GM18511 (cell line): ENCODE measurements around the gene ATP13A3.

ENCODE experiments used
- ATAC-seq: cut with Tn5 transposase; IDR thresholded peaks from one replicate; pipeline ENCODE4 v1.9.1; 2021; ENCODE audit warnings: mild to moderate bottlenecking, moderate library complexity; ENCODE audit not compliant: unreplicated experiment

The ATP13A3 gene

DNA sequence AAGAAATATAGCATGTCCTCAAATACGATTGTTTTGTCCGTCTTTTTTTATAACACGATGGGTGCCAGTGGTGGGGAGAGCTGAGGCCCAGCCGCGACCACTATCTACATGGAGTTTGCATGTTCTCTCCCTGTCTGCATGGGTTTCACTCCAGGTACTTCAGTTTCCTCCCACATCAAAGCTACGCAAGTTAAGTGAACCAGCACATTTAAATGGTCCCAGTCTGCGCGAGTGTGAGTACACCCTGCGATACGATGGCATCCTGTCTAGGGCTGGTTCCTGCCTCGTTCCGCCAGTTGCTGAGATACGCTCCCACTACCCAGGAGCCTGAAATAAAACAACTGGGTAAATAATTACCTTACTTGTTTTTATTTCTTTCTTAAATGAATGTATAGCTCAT is 40.6 kb downstream of the ATP13A3 start:
- no peak for ATAC-seq

DNA sequence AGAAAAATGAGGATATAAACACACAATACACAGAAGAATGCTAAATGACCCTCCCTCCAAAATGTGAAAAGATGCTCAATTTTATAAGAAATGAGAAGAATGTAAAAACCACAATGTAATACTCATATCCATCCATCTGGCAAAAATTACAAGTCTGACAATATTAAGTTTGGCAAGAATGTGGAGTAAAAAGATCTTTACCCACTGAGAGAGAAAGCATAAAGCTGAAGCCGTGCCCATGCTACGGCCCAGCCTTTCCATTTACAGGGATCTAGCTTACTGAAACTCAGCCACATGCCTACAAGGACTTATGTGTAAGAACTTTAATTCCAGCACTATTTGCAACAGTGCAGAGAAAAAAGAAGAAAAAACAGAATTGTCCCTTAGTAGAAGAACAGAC is 42.9 kb downstream of the ATP13A3 start:
- no peak for ATAC-seq

DNA sequence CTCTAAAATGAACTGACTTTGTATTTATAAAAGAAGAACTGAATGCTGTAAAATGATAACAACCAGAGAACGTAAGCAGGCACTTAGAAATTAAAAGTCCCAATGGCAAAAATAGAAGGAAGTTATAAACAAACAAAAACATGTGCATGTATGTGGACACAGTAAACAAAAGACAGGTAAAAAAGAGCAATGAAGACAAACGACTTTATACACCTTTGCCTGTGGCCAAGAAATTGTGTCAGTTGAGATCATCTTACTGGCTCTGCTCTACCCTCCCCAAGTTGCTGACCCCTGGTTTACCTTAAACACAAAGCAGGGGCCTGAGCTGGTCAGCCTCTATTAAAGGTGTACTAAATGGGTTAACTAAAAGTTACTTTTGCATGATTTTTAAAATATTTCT is 46.0 kb downstream of the ATP13A3 start:
- ATAC-seq: no peak

DNA sequence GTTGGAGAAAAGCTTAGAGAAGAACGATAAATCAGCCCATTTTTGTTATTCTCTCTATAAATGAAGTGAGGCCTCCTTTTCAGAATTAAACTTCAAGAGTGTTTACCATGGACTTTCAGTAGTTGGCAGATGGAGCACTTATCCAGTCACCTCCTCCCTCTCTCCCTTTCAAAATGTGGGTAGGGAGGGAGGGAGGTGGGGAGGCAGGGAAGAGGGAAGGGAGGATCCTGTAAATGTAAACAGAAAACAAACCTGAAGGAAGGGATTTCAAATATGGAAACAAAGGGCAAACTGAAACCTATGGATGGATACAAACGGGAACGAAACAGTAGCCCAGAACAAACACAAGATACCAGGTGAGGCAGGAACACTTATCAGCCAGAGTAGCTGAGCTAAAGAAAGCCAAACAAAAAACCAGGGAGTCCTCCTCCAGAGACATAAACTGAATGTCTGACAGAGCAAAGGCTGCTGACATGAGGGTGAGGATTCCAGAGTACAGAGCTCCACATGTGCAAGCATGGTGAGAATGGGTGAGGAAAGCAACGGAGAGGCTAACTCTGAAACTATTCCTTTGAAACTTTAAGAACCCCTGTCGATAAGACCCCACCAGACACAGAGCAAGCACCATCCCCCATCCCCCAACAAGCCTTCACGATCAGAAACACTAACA is 46.8 kb downstream of the ATP13A3 start:
- ATAC-seq: no peak

DNA sequence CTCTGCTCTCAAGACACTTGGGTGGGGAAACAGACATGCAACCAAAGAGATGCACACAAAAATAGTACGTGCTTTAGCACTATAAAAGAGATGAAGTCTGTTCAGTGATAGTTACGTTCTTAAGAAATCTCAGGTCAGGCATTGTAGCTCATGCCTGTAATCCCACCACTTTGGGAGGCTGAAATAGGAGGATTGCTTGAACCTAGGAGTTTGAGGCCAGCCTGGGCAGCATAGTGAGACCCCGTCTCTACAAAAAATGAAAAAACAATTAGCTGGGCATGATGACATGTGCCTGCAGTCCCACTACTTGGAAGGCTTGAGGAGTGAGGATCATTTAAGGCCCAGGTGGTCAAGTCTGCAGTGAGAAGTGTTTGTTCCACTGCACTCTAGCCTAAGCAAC is 52.3 kb downstream of the ATP13A3 start:
- no peak for ATAC-seq

DNA sequence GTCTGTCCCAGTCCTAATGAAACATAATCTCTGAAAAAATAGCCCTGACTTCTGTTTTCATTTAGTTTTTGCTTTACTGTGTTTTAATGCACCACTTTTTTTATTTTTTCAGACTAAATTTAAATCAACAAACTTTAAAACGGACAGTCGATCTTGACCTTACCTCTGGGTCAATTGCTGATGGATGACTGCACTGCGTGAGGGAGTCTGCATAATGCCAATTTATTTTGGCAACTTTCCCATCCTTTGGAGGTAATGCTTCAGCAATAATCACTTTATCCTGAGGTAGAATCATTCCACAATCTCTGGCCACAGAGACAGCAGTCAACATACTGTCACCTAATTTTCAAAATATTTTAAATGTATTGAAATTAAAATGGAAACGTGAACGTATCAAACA is 55.2 kb downstream of the ATP13A3 start:
- ATAC-seq: no peak

DNA sequence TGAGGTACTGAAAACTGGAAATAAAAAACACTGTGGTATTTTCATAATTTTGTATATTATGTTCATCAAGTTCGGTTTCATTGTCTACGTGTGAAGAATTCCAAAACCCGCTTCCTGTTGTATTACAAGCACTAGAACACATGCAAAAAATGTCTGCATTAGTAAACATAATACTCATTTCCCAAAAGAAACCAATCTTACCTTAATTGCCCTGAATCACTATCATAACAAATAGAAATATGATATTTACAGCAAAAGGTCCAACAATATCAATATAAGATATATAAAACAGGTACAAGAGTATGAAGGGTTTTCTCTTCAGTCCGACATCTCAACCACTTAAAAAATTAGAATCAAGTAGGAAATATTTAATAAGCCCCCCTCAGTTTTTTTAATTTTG is 61.4 kb downstream of the ATP13A3 start:
- ATAC-seq: no peak

DNA sequence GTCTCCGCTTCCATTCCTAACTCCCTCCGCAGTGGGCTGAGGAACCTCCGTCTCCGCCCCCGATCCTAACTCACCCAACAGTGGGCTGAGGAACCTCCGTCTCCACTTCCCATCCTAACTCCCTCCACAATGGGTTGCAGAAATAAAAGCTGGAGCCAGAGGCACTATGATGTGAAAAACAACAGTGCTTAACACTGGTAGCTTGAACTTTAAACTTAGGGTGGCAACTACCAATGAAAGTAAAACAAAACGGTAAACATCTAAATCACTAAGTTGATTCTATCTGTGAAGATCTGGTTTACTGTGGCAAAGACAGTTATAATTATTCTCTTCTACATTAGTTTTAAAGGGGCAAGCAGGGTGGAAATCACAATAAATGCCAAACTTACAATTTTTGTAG is 61.8 kb downstream of the ATP13A3 start:
- no peak for ATAC-seq

DNA sequence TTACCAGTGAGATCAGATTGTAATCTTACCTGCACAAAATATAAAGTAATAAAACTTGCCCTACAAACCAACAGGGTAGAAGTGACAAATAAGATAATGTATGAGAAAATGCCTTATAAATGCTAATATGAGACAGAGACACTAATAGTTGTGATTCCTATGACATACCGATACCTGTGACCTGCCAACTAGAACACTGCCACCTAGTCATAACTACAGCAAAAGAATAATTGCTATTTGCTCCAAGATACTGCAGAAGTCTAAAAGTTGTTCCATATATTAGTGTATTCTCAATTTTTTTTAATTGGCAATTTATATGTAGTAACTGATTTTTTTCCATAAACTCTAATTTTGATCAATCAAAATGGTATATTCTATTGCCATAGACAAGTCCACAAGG is 62.4 kb downstream of the ATP13A3 start:
- ATAC-seq: no peak

DNA sequence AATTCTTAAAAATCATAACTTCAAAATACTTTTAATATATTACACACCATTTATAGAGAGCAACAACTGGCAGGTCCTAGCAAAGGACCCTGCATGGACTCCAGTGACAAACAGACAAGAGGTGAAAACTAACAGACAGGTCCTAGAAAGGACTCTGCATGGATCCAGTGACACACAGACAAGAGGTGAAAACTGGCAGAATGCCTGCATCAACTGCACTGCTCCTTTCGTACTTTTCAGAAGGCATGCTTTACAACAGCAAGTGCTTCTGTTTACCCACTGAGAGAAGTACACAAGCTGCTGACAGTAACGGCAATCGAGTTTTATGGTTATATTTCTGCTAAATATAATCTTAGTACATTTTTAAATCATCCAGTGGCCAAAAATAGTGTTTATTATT is 63.5 kb downstream of the ATP13A3 start:
- no peak for ATAC-seq

DNA sequence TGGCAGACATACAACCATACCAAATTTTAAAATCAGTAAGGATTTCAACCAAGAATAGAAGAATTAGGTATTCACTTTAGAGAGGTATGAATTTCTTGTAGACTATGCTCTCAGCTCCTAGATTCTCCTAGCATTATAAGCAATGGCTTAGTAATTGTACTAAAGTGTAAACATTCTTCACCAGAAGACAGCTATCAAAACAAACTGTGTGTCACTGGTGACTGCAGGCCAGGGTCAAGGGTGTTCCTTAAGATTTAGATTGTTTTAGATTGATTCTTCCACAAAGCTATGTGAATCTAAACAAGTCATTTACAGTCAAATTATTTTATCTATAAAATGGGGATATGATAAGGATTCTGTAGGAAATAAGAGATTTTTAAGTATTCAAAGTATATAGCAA is 64.6 kb downstream of the ATP13A3 start:
- ATAC-seq: no peak

DNA sequence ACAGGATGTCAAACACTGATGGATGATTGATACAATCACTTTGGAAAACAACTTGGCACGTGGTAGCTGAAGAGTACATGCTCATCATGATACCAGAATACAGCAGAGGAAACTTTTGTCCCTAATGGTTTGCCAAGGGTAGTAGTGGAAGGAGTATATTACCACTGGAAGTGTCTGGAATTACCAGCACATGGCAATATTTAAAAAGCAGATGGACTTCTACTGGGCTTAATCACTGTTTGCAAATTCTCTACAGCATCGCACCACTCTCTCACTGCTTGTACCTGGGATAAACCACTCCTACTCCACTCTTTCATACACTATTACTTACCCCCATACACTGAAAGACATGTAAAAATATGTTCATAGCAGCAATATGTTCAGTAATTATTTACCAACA is 68.1 kb downstream of the ATP13A3 start:
- ATAC-seq: no peak

DNA sequence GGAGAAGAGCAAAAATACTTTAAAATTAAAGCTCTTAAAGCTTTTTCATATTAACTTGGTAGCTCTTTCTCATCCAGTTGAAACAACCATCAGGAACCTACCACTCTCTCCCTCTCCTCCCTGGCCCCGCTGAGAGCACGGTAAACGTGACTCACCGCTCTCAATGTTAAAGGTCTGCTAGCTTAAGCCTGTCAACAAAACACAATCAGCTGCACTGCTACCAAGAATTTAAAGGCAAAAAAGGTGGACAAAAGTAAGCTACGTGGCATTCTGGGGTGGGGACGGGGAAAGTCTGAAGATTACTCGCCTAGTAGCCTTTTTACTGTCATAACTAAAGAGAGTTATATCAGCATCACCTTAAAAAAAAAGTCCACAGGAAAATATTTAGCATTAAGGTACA is 79.4 kb downstream of the ATP13A3 start:
- ATAC-seq: no peak

DNA sequence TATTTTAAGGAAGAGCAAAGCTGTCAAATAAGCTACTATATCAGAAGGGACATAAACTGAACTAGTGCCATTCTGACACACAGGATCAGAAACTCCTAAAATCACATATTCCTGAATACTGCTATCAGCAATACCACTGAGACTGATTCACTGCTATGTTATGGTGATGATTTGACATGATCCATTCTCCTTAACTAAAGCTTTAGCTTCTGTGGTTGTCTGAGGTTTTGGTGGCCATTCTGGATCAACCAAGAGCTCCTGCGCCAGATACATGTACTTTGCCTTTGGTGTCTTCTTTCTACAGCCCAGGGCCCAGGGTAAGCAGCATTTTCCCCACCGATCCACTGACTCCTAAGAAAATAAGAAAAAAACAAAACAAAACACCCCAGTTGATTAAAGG is 81.0 kb downstream of the ATP13A3 start:
- ATAC-seq: no peak

DNA sequence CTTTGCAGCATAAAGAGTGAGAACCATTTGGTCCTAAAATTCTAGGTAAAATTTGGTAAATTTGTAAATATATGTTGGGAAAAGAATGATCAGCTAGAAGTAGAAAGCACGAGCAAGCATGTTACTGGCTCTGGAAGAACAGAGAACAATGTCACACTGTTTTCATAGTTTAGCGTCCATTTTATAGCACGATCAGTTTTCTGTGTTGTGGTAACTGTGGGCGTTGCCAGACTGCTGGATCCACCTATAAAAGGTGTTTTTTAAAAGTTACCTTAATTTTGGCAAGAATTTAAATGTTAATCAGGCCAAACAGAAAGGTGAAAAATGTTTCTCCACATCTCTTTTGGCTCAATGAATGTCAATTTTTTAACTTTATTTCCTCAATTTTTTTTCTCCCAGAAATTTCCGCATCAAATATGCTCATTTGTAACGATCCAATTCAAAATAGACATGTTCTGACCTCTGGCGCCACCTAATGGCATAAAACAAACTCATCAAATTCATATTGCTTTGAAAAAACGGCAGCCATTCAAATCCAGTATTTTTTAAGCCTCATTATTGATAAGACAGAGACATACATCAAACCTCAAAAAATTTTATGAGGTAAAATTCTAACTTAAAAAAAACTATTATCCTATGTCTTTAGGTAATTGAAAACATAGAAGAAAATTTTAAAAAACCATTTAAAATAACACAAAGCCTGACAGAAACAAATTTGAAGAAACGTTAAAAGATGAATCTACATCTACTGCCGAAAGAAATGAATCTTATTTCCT is 82.2 kb downstream of the ATP13A3 start:
- ATAC-seq: no peak

DNA sequence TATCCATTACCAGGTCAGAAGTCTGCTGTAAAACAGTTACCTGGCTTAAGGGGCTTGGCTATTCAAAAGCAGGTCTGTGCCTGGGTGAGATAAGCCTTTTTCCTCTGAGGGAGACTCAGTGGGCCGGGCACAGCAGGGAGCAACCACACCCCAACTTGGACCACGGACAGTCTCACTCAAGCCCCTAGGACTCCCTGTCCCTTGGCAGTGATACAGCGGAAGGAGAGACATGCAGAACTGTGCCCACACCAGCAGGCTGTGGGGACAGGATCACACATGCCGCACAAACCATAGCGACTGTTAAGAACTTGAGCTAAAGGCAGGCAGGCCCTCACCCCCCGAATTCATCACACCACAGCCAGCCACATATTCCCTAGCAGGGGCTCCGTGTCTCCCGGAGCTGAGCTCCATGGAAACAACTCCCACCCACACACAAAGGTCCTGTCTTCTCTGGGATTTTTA is 84.9 kb downstream of the ATP13A3 start:
- no peak for ATAC-seq

DNA sequence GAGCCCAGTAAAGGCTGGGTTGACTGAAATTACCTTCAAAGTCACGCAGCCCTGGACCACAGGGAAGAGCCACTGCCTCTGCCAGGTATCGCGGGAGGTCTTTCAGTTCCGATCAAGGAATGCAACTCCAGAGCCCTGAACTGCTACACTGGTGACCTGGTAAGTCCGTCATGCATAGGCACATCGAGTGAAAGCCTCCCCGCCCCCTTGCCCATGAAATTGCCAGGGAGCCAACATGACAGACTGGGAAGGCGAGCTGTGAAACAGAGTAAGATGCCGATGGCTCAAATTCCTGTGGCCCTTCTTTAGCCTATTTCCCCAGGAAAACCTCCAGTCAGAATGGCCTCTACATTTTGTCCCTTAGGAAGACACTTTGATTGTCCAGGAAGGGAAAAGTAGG is 85.5 kb downstream of the ATP13A3 start:
- ATAC-seq: no peak

DNA sequence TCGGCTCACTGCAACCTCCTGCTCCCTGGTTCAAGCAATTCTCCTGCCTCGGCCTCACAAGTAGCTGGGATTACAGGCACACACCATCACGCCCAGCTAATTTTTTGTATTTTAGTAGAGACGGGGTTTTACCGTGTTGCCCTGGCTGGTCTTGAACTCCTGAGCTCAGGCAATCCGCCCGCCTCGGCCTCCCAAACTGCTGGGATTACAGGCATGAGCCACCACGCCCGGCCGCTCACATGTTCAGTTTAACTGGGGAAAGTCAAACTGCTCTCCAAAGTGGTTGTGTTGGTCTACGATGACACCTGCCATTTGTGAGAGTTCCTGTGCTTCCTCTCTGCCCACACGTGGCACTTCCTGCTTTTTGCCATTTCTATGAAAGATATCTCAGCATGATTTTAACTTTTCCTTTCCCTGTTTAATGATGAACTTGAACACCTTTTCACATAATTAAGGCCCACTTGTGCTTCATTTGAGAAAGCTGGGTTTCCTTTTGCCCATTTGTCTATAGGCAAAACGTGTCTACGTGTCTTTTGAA is 86.9 kb downstream of the ATP13A3 start:
- ATAC-seq: no peak

DNA sequence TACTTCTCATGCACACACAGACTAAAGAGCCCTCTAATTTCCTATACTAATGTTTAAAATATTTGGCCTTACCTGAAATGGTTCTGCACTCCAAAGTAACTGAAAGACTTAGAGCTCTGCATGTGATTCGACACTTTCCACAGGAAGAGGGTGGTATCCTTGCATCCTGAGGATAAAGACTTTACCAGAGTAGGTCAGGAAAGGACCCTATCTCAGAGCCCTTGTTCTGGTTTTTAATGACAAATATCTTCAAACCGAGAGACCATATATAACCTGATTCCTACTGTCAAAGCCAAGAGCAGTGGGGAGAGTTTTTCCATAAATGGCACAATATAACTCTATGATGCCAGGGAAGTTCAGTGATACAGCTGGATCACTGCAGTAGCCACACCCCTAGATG is 87.6 kb downstream of the ATP13A3 start, which contains the start of gene GP5:
TSS of gene GP5 (minus strand) at position 101 of the 400 bp plus-strand sequence. CDS start 984 bp downstream, outside the sequence.
- no peak for ATAC-seq

DNA sequence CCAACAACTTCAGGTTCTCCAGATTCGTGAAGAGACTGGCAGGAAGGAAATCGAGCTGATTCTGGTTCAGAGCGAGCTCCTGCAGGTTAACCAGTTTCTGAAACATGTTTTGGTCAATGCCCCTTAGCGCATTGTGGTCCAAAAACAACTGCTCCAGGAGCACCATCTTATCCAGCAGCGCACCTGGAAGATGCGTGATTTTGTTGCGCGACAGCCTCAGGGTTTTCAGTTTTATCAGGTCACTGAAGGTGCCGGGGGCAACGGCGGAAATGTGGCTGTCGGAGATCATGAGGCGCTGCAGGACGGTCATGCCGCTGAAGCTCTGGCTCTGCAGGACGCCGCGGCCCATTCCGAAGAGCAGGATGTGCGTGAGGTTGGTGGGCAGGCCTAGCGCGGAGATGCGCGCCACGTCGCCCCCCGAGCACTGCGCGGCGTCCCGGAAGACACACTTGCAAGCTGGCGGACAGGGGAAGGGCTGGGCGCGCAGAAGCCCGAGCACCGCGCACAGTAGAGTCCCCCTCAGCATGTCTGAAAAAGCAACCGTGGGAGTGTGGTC is 89.0 kb downstream of the ATP13A3 start:
- peak; percentile 32 for ATAC-seq

DNA sequence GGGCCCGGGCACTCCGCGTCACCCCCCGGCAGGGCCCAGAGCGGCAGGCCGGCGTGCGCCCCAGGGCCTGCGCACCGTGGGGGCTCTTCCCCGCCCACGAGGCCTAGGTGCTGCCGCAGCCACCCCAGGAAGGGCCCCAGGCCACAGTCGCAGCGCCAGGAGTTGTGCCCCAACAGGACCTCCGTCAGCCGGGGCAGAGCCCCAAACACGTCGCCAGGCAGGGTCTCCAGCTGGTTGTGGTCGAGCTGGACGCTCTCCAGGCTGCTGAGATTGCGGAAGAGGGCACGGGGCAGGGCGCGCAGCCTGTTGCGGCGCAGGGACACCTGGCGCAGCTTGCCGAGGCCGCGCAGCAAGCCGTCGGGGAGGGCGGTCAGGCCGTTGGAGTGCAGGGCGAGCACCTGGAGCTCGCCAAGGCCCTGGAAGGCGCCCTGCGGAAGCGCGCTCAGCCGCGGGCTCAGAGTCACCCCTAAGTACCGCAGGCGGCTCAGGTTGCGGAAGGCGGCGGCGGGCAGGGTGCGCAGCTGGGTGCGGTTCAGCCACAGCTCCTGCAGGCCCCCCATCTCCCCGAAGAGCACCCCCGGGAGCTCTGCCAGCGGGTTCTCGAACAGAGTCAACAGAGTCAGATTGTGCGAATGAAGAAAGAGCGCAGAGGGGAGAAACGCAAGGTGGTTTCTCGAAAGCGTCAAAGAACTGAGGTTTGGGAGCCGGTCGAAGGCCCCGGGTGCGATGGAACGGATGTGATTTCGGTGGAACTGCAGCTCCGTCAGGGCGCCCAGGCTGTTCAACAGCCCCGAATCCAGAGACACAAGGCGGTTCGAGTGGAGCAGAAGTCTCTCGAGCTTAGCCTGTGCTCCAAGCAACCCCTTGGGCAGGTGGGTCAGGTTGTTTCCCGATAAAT is 89.7 kb downstream of the ATP13A3 start:
- peak; percentile 49 for ATAC-seq
